Karpas-422 (cell line): ENCODE measurements around the gene CBLN1. TPM values are rescaled to one million over a fixed set of nuclear protein-coding genes. Genes with fewer than 3 reads are reported as not detected.

Experiments used
- DNase-seq: peaks from one replicate; pipeline ENCODE4 v3.0.0-alpha.2; 2015
- H2AFZ ChIP-seq: fragments of 200-600 bp; sonication (generic); 2 replicates; pipeline ENCODE4 v1.6.1; 2014; ENCODE audit warnings: antibody characterized with exemption, low read length, mixed read lengths
- H3K27ac ChIP-seq: fragments of 200-600 bp; sonication (generic); 2 replicates; pipeline ENCODE4 v1.5.1; 2014; ENCODE audit warnings: mild to moderate bottlenecking, low read length, moderate library complexity
- H3K27me3 ChIP-seq: fragments of 200-600 bp; sonication (generic); 2 replicates; pipeline ENCODE4 v1.6.1; 2014; ENCODE audit warnings: low read length, mixed read lengths
- H3K36me3 ChIP-seq: fragments of 200-600 bp; sonication (generic); 2 replicates; pipeline ENCODE4 v1.6.1; 2014; ENCODE audit warnings: low read length, mixed read lengths; ENCODE audit not compliant: insufficient read depth
- H3K4me1 ChIP-seq: fragments of 200-600 bp; sonication (generic); 2 replicates; pipeline ENCODE4 v1.6.1; 2014; ENCODE audit warnings: mild to moderate bottlenecking, low read length, mixed read lengths
- H3K4me2 ChIP-seq: fragments of 200-600 bp; sonication (generic); 2 replicates; pipeline ENCODE4 v1.6.1; 2014; ENCODE audit warnings: low read length, low read depth, mild to moderate bottlenecking; ENCODE audit not compliant: poor library complexity, severe bottlenecking
- H3K4me3 ChIP-seq: fragments of 200-600 bp; sonication (generic); 2 replicates; pipeline ENCODE4 v1.5.1; 2014; ENCODE audit warnings: mild to moderate bottlenecking, antibody characterized with exemption, low read length, mixed read lengths
- H3K79me2 ChIP-seq: fragments of 200-600 bp; sonication (generic); 2 replicates; pipeline ENCODE4 v1.6.1; 2014; ENCODE audit warnings: mild to moderate bottlenecking, low read length, mixed read lengths
- H3K9ac ChIP-seq: fragments of 200-600 bp; sonication (generic); 2 replicates; pipeline ENCODE4 v1.6.0; 2014; ENCODE audit warnings: low read length
- H3K9me2 ChIP-seq: fragments of 200-600 bp; sonication (generic), shearing (Covaris generic); replicated peaks from 2 replicates; pipeline ENCODE4 v1.6.0; 2014; ENCODE audit warnings: mild to moderate bottlenecking, low read length, moderate library complexity; ENCODE audit not compliant: insufficient read depth
- H3K9me3 ChIP-seq: fragments of 300-700, 200-600 bp; sonication (generic); 2 replicates; pipeline ENCODE4 v1.6.1; 2014; ENCODE audit warnings: low read length, mixed read lengths
- H4K20me1 ChIP-seq: fragments of 200-600 bp; sonication (generic); 2 replicates; pipeline ENCODE4 v1.6.1; 2014; ENCODE audit warnings: mild to moderate bottlenecking, antibody characterized with exemption, low read length, low read depth; ENCODE audit not compliant: insufficient read depth
- total RNA-seq: library from RNA; depleted of rRNA; stranded (reverse); fragments of >200 nt; shearing (Covaris generic); gene quantifications from 2 replicates; pipeline ENCODE4 v1.2.3, GENCODE V29; 2014; ENCODE audit warnings: low replicate concordance

Gene CBLN1
- total RNA-seq, 1 experiment from 2014 or later, result not detected

- H3K27me3 ChIP-seq, result no peaks in the 10 kb centered on the region
Observed at GRCh38 chr16:49275050-49275730, 6.4 kb downstream of the CBLN1 start.

GRCh38 chr16:49274591-49274990, 7.0 kb downstream of the CBLN1 start:
- DNase-seq, result no peak
- no peak overlapping the region for H3K4me3 ChIP-seq
- no peaks in the 10 kb centered on the region for H3K27me3 ChIP-seq
- H3K9me2 ChIP-seq, result no peaks in the 10 kb centered on the region
- H3K9me3 ChIP-seq, result no peaks in the 10 kb centered on the region
- no peak overlapping the region for H2AFZ ChIP-seq
- no peaks in the 10 kb centered on the region for H4K20me1 ChIP-seq
- no peaks in the 10 kb centered on the region for H3K4me1 ChIP-seq
- no peak overlapping the region for H3K4me2 ChIP-seq
- H3K79me2 ChIP-seq, result no peaks in the 10 kb centered on the region
- H3K27ac ChIP-seq, result no peak overlapping the region
- H3K36me3 ChIP-seq, result no peaks in the 10 kb centered on the region
- no peak overlapping the region for H3K9ac ChIP-seq

More at GRCh38 chr16:49275050-49275730, 6.4 kb downstream of the CBLN1 start:
- no peaks in the 10 kb centered on the region for H3K9me3 ChIP-seq
- H3K4me1 ChIP-seq, result no peaks in the 10 kb centered on the region
- H4K20me1 ChIP-seq, result no peaks in the 10 kb centered on the region
- no peak overlapping the region for H3K27ac ChIP-seq
- H3K9me2 ChIP-seq, result no peaks in the 10 kb centered on the region
- H3K36me3 ChIP-seq, result no peaks in the 10 kb centered on the region
- no peak overlapping the region for H3K4me2 ChIP-seq
- H3K79me2 ChIP-seq, result no peaks in the 10 kb centered on the region
- no peak overlapping the region for H3K4me3 ChIP-seq
- H2AFZ ChIP-seq, result no peak overlapping the region
- no peak overlapping the region for H3K9ac ChIP-seq
- DNase-seq, result no peak

GRCh38 chr16:49273771-49274170, 7.9 kb downstream of the CBLN1 start:
- H3K4me3 ChIP-seq, result no peak overlapping the region
- no peaks in the 10 kb centered on the region for H3K27me3 ChIP-seq
- H3K4me2 ChIP-seq, result no peak overlapping the region
- no peak overlapping the region for H2AFZ ChIP-seq
- no peak for DNase-seq
- H3K79me2 ChIP-seq, result no peaks in the 10 kb centered on the region
- no peaks in the 10 kb centered on the region for H4K20me1 ChIP-seq
- no peak overlapping the region for H3K9ac ChIP-seq
- no peaks in the 10 kb centered on the region for H3K9me3 ChIP-seq
- no peaks in the 10 kb centered on the region for H3K36me3 ChIP-seq
- no peaks in the 10 kb centered on the region for H3K9me2 ChIP-seq
- no peak overlapping the region for H3K27ac ChIP-seq
- no peaks in the 10 kb centered on the region for H3K4me1 ChIP-seq

GRCh38 chr16:49271363-49271762, 10.3 kb downstream of the CBLN1 start:
- Histone ChIP-seq H3K79me2 (no peaks in the 10 kb centered on the region), H2AFZ (no peak overlapping the region), H4K20me1 (no peaks in the 10 kb centered on the region), H3K27ac (no peak overlapping the region), H3K9ac (no peak overlapping the region), H3K4me1 (no peaks in the 10 kb centered on the region), H3K36me3 (no peaks in the 10 kb centered on the region), H3K27me3 (no peaks in the 10 kb centered on the region), H3K4me3 (no peak overlapping the region), H3K9me2 (no peaks in the 10 kb centered on the region), H3K9me3 (no peaks in the 10 kb centered on the region), H3K4me2 (no peak overlapping the region)
- peak; percentile 33 for DNase-seq

GRCh38 chr16:49269201-49269600, 12.4 kb downstream of the CBLN1 start:
- Histone ChIP-seq H2AFZ (no peak overlapping the region), H3K79me2 (no peaks in the 10 kb centered on the region), H3K4me2 (no peak overlapping the region), H3K9me3 (no peaks in the 10 kb centered on the region), H3K9me2 (no peaks in the 10 kb centered on the region), H3K9ac (no peak overlapping the region), H4K20me1 (no peaks in the 10 kb centered on the region), H3K27me3 (no peaks in the 10 kb centered on the region), H3K36me3 (no peaks in the 10 kb centered on the region), H3K4me1 (no peaks in the 10 kb centered on the region), H3K4me3 (no peak overlapping the region), H3K27ac (no peak overlapping the region)
- peak; percentile 35 for DNase-seq

- Histone ChIP-seq H3K4me1 (no peaks in the 10 kb centered on the region), H3K36me3 (no peaks in the 10 kb centered on the region), H3K9me3 (no peaks in the 10 kb centered on the region)
Observed at GRCh38 chr16:49268667-49269066, 13.0 kb downstream of the CBLN1 start.

GRCh38 chr16:49262501-49262900, 19.1 kb downstream of the CBLN1 start:
- H3K9me3 ChIP-seq, result no peaks in the 10 kb centered on the region
- H3K36me3 ChIP-seq, result no peaks in the 10 kb centered on the region
- H2AFZ ChIP-seq, result no peak overlapping the region

More at GRCh38 chr16:49268667-49269066, 13.0 kb downstream of the CBLN1 start:
- Histone ChIP-seq H3K27ac (no peak overlapping the region), H3K79me2 (no peaks in the 10 kb centered on the region), H3K9ac (no peak overlapping the region), H3K9me2 (no peaks in the 10 kb centered on the region), H4K20me1 (no peaks in the 10 kb centered on the region), H3K4me3 (no peak overlapping the region), H3K27me3 (no peaks in the 10 kb centered on the region), H2AFZ (no peak overlapping the region), H3K4me2 (no peak overlapping the region)
- DNase-seq, result no peak

GRCh38 chr16:49261930-49262329, 19.7 kb downstream of the CBLN1 start:
- no peaks in the 10 kb centered on the region for H3K9me2 ChIP-seq
- no peak overlapping the region for H2AFZ ChIP-seq
- H3K27ac ChIP-seq, result no peak overlapping the region
- no peak overlapping the region for H3K4me2 ChIP-seq
- no peaks in the 10 kb centered on the region for H3K4me1 ChIP-seq
- no peaks in the 10 kb centered on the region for H3K27me3 ChIP-seq
- no peaks in the 10 kb centered on the region for H3K36me3 ChIP-seq
- no peaks in the 10 kb centered on the region for H3K9me3 ChIP-seq
- H3K4me3 ChIP-seq, result no peak overlapping the region
- H4K20me1 ChIP-seq, result no peaks in the 10 kb centered on the region
- no peak for DNase-seq
- H3K79me2 ChIP-seq, result no peaks in the 10 kb centered on the region
- no peak overlapping the region for H3K9ac ChIP-seq

More at GRCh38 chr16:49262501-49262900, 19.1 kb downstream of the CBLN1 start:
- Histone ChIP-seq H3K9ac (no peak overlapping the region), H3K4me3 (no peak overlapping the region), H3K27ac (no peak overlapping the region), H4K20me1 (no peaks in the 10 kb centered on the region), H3K4me1 (no peaks in the 10 kb centered on the region), H3K9me2 (no peaks in the 10 kb centered on the region), H3K27me3 (no peaks in the 10 kb centered on the region), H3K79me2 (no peaks in the 10 kb centered on the region), H3K4me2 (no peak overlapping the region)
- no peak for DNase-seq
